Measurements from ENCODE around the gene CRYBA2. TPM values are rescaled to one million over a fixed set of nuclear protein-coding genes. Genes with fewer than 3 reads are reported as not detected.

CRYBA2 gene
- total RNA-seq, 1 experiment from 2014 or later = 0.59 TPM

- no peaks in the 10 kb centered on the region for H3K36me3 ChIP-seq (ENCODE audit: control insufficient read depth, insufficient read depth, low read length)
- no peaks in the 10 kb centered on the region for H3K27me3 ChIP-seq (replicated peaks; ENCODE audit: control insufficient read depth, insufficient read depth, low read length)
- CTCF ChIA-PET = interaction anchor here (0.5 to 2.8 kb wide), 33 partner anchors 8 to 440 kb away, joined by 3 to 39 read pairs (median 4); partner anchors contain the start of genes CDK5R2, FEV, TTLL4 and ZFAND2B
- no peaks in the 10 kb centered on the region for H3K9me3 ChIP-seq
- intact Hi-C loops (cut with micrococcal nuclease; ENCODE audit: unreplicated experiment) = loop anchor here (2.0 to 5.0 kb wide), 2 partner anchors 56 to 69 kb away; no protein-coding TSS in a partner anchor
- H3K4me3 ChIP-seq (ENCODE audit: low read depth, low read length) = peak overlapping the region; percentile 67
- no peaks in the 10 kb centered on the region for H3K36me3 Mint-ChIP-seq (ENCODE audit: insufficient read depth, unreplicated experiment)
- H3K4me1 ChIP-seq = peaks cover 25% of the 10 kb centered on the region
- peaks cover 9% of the 10 kb centered on the region for H3K4me1 Mint-ChIP-seq (ENCODE audit: low read depth, unreplicated experiment)
- peak overlapping the region; percentile 79 for H3K4me3 Mint-ChIP-seq (ENCODE audit: unreplicated experiment)
- peak; percentile 89 to 92 for DNase-seq
- H3K27me3 Mint-ChIP-seq (ENCODE audit: insufficient read depth, unreplicated experiment) = peaks cover 7% of the 10 kb centered on the region
- POLR2A ChIA-PET = interaction anchor here (0.6 to 1.7 kb wide), 9 partner anchors 20 to 216 kb away, joined by 3 to 14 read pairs (median 3); partner anchors contain the start of gene ZFAND2B
- no peaks in the 10 kb centered on the region for H3K9me3 Mint-ChIP-seq (ENCODE audit: unreplicated experiment)
- TF ChIP-seq CTCF (IDR thresholded peaks at IDR 0.05; ENCODE audit: insufficient read depth in 1 of 2, low read depth in 1 of 2, low read length in 1 of 2, severe bottlenecking in 1 of 2, unreplicated experiment in 1 of 2) = no peak
- H3K27ac Mint-ChIP-seq (ENCODE audit: unreplicated experiment) = no peak overlapping the region
- BruUV-seq (replicated peaks) = no TSS peak
Measured at GRCh38 chr2:219001577-219002394, 8.6 kb upstream of the CRYBA2 start.

DNA sequence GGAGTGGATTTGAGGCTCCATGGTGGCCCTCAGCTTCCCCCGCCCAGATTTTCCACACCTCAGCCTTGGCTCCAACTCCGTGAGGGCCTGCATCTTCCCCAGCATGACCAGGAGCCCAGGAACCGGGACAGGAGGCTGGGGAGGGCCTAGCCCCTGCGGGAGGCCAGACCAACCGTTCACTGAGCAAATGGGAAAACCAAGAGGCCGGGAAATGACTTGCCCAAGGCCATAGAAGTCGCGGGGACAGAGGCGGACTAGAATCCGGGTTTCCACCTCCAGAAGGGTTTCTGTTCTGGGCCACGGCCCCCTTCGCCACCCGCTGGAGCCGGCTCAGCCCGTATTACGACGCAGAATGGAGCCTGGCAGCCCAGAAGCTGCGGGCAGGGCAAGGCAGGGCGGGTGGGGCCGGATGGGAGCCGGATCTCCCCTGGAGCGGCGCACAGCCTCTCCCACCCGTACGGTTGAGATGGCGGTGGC lies 7.9 kb upstream of the CRYBA2 start:
- DNase-seq = no peak
- POLR2A ChIA-PET = interaction anchor here (0.8 to 1.7 kb wide), 4 partner anchors 20 to 217 kb away, joined by 3 to 5 read pairs (median 4); partner anchors contain the start of gene ZFAND2B
- BruUV-seq (replicated peaks) = no TSS peak
- Mint-ChIP-seq H3K9me3 (ENCODE audit: unreplicated experiment) (no peaks in the 10 kb centered on the region), H3K27ac (ENCODE audit: unreplicated experiment) (no peak overlapping the region), H3K27me3 (ENCODE audit: insufficient read depth, unreplicated experiment) (peaks cover 7% of the 10 kb centered on the region), H3K4me3 (ENCODE audit: unreplicated experiment) (peak overlapping the region; percentile 79), H3K36me3 (ENCODE audit: insufficient read depth, unreplicated experiment) (no peaks in the 10 kb centered on the region), H3K4me1 (ENCODE audit: low read depth, unreplicated experiment) (peaks cover 9% of the 10 kb centered on the region)
- CTCF ChIA-PET = interaction anchor here (0.5 to 2.8 kb wide), 20 partner anchors 9 to 370 kb away, joined by 3 to 39 read pairs (median 6); partner anchors contain the start of genes FEV and TTLL4
- Histone ChIP-seq H3K9me3 (no peaks in the 10 kb centered on the region), H3K4me1 (peaks cover 30% of the 10 kb centered on the region), H3K27me3 (replicated peaks; ENCODE audit: control insufficient read depth, insufficient read depth, low read length) (no peaks in the 10 kb centered on the region), H3K36me3 (ENCODE audit: control insufficient read depth, insufficient read depth, low read length) (no peaks in the 10 kb centered on the region), H3K4me3 (ENCODE audit: low read depth, low read length) (peak overlapping the region; percentile 67)
- TF ChIP-seq CTCF (IDR thresholded peaks at IDR 0.05; ENCODE audit: insufficient read depth in 1 of 2, low read depth in 1 of 2, low read length in 1 of 2, severe bottlenecking in 1 of 2, unreplicated experiment in 1 of 2) = no peak
- intact Hi-C loops (cut with micrococcal nuclease; ENCODE audit: unreplicated experiment) = loop anchor here (5.0 kb wide), 1 partner anchor 56 kb away; no protein-coding TSS in a partner anchor

DNA sequence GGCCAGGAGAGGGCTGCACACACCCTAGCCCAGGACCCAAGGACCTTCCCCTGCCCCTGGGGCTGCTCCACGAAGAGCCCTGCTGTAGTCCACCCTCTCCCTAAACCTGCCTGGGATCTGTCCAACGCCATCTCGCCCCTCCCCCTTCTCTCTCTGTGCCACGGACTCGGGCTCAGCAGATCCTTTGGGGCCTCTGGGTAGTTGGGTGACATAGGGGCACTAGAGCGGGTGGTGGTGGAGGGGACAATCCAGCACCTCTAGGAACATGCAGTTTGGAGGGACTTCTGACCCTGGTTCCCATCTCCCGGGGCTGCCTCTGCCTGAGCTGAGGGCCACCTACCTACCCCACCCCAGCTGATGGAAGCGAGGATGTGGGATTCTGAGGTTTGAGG lies 7.3 kb upstream of the CRYBA2 start:
- peaks cover 9% of the 10 kb centered on the region for H3K4me1 Mint-ChIP-seq (ENCODE audit: low read depth, unreplicated experiment)
- Histone ChIP-seq H3K4me1 (peaks cover 30% of the 10 kb centered on the region), H3K4me3 (ENCODE audit: low read depth, low read length) (no peak overlapping the region)

More for the DNA sequence above, 7.3 kb upstream of the CRYBA2 start:
- Mint-ChIP-seq H3K36me3 (ENCODE audit: insufficient read depth, unreplicated experiment) (no peaks in the 10 kb centered on the region), H3K4me3 (ENCODE audit: unreplicated experiment) (no peak overlapping the region), H3K27ac (ENCODE audit: unreplicated experiment) (no peak overlapping the region), H3K9me3 (ENCODE audit: unreplicated experiment) (no peaks in the 10 kb centered on the region), H3K27me3 (ENCODE audit: insufficient read depth, unreplicated experiment) (peaks cover 5% of the 10 kb centered on the region)
- Histone ChIP-seq H3K27me3 (replicated peaks; ENCODE audit: control insufficient read depth, insufficient read depth, low read length) (no peaks in the 10 kb centered on the region), H3K9me3 (no peaks in the 10 kb centered on the region), H3K36me3 (ENCODE audit: control insufficient read depth, insufficient read depth, low read length) (no peaks in the 10 kb centered on the region)
- ChIA-PET POLR2A (no interaction called here), CTCF (interaction anchor here (2.4 to 2.8 kb wide), 2 partner anchors 20 to 29 kb away, joined by 25 to 39 read pairs; no protein-coding TSS in a partner anchor)
- no TSS peak for BruUV-seq (replicated peaks)
- intact Hi-C loops (cut with micrococcal nuclease; ENCODE audit: unreplicated experiment) = loop anchor here (5.0 kb wide), 1 partner anchor 57 kb away; no protein-coding TSS in a partner anchor
- no peak for TF ChIP-seq CTCF (IDR thresholded peaks at IDR 0.05; ENCODE audit: insufficient read depth in 1 of 2, low read depth in 1 of 2, low read length in 1 of 2, severe bottlenecking in 1 of 2, unreplicated experiment in 1 of 2)
- no peak for DNase-seq
